Peyer's patch (tissue), 4 donors: Measurements from ENCODE around the gene SLC35D2.

Experiments
- CTCF ChIP-seq, 6 experiments: fragments of 450-650 bp in 4 of 6; fragments of 200-600 bp in 2 of 6; sonication (generic) in 1 of 6; IDR thresholded peaks; one replicate each; pipeline ENCODE4 v1.5.1; 2017 to 2019; ENCODE audit warnings: antibody characterized with exemption in 6 of 6, mild to moderate bottlenecking in 3 of 6, moderate library complexity in 1 of 6
- POLR2A ChIP-seq, 2 donors: fragments of 450-650 bp; IDR thresholded peaks; one replicate each; pipeline ENCODE4 v1.5.1; 2017; ENCODE audit warnings: antibody characterized with exemption in 2 of 2, mild to moderate bottlenecking in 2 of 2, moderate library complexity in 2 of 2

- TF ChIP-seq CTCF (IDR thresholded peaks at IDR 0.05): no peak
- no peak for TF ChIP-seq POLR2A (IDR thresholded peaks at IDR 0.05)
These were observed 20.1 kb downstream of the SLC35D2 start for GRCh38 chr9:96363175-96363967.
